HL-60 (cell line): ENCODE results near the gene WDR4.

ENCODE experiments used
- POLR2AphosphoS5 ChIP-seq: IDR thresholded peaks from 2 replicates; pipeline ENCODE4 v1.6.1; 2012; ENCODE audit warnings: low read depth
- SPI1 ChIP-seq: IDR thresholded peaks from 2 replicates; pipeline ENCODE4 v1.6.1; 2012; ENCODE audit warnings: low read depth, mild to moderate bottlenecking, borderline replicate concordance
- TF ChIP-seq, protein P1 (sequence below): IDR thresholded peaks from 2 replicates; pipeline ENCODE4 v1.6.1; 2012; ENCODE audit warnings: low read depth; ENCODE audit not compliant: insufficient replicate concordance
- TF ChIP-seq, protein P2 (sequence below): IDR thresholded peaks from one replicate; pipeline ENCODE4 v1.5.1; 2011; ENCODE audit warnings: low read length, control low read depth, inconsistent platforms; ENCODE audit not compliant: insufficient read depth

DNA sequence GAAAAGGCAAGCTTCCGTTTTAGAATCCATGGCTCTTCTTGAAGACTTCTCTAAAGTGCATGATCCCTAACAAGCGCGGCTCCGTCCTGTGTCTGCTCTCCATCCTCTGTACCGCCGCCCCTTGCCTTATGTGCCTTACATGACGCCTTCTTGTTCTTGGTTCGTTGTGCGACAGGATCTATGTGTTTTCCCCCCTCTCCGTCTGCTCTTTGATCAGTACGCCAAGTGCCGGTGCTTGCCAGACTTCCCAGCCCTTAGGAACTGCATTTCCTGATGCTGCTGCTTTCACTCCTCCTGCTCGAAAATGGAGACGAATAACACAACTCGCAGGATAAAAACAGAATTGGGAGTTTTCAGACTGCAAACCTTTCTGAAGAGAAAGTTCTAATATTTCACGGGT lies 26.9 kb upstream of the WDR4 start:
- TF ChIP-seq, protein P1, sequence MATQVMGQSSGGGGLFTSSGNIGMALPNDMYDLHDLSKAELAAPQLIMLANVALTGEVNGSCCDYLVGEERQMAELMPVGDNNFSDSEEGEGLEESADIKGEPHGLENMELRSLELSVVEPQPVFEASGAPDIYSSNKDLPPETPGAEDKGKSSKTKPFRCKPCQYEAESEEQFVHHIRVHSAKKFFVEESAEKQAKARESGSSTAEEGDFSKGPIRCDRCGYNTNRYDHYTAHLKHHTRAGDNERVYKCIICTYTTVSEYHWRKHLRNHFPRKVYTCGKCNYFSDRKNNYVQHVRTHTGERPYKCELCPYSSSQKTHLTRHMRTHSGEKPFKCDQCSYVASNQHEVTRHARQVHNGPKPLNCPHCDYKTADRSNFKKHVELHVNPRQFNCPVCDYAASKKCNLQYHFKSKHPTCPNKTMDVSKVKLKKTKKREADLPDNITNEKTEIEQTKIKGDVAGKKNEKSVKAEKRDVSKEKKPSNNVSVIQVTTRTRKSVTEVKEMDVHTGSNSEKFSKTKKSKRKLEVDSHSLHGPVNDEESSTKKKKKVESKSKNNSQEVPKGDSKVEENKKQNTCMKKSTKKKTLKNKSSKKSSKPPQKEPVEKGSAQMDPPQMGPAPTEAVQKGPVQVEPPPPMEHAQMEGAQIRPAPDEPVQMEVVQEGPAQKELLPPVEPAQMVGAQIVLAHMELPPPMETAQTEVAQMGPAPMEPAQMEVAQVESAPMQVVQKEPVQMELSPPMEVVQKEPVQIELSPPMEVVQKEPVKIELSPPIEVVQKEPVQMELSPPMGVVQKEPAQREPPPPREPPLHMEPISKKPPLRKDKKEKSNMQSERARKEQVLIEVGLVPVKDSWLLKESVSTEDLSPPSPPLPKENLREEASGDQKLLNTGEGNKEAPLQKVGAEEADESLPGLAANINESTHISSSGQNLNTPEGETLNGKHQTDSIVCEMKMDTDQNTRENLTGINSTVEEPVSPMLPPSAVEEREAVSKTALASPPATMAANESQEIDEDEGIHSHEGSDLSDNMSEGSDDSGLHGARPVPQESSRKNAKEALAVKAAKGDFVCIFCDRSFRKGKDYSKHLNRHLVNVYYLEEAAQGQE: no peak
- TF ChIP-seq, protein P2, sequence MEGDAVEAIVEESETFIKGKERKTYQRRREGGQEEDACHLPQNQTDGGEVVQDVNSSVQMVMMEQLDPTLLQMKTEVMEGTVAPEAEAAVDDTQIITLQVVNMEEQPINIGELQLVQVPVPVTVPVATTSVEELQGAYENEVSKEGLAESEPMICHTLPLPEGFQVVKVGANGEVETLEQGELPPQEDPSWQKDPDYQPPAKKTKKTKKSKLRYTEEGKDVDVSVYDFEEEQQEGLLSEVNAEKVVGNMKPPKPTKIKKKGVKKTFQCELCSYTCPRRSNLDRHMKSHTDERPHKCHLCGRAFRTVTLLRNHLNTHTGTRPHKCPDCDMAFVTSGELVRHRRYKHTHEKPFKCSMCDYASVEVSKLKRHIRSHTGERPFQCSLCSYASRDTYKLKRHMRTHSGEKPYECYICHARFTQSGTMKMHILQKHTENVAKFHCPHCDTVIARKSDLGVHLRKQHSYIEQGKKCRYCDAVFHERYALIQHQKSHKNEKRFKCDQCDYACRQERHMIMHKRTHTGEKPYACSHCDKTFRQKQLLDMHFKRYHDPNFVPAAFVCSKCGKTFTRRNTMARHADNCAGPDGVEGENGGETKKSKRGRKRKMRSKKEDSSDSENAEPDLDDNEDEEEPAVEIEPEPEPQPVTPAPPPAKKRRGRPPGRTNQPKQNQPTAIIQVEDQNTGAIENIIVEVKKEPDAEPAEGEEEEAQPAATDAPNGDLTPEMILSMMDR: no peak
- TF ChIP-seq POLR2AphosphoS5 (no peak), SPI1 (no peak)
